Neural cell (in vitro differentiated cells): ENCODE results near the gene RNF187.

Experiments used
- EP300 ChIP-seq: fragments of 450-650 bp; conservative IDR thresholded peaks from 2 replicates; pipeline ENCODE4 v1.6.1; 2014; ENCODE audit warnings: antibody characterized with exemption, mild to moderate bottlenecking, moderate library complexity; ENCODE audit not compliant: poor library complexity, severe bottlenecking
- EZH2 ChIP-seq: fragments of 200-600, 300-800 bp; shearing (Covaris generic), sonication (generic); IDR thresholded peaks from 2 replicates; pipeline ENCODE4 v1.6.1; 2014; ENCODE audit warnings: antibody characterized with exemption, low read length, borderline replicate concordance, mild to moderate bottlenecking; ENCODE audit not compliant: insufficient read depth, poor library complexity, severe bottlenecking
- POLR2AphosphoS5 ChIP-seq: IDR thresholded peaks from 2 replicates; pipeline ENCODE4 v1.6.1; 2012
- RAD21 ChIP-seq: fragments of 450-650 bp; conservative IDR thresholded peaks from 2 replicates; pipeline ENCODE4 v1.6.1; 2014; ENCODE audit warnings: antibody characterized with exemption, mild to moderate bottlenecking, moderate library complexity
- SMC3 ChIP-seq: fragments of 450-650 bp; conservative IDR thresholded peaks from 2 replicates; pipeline ENCODE4 v1.6.1; 2014; ENCODE audit warnings: antibody characterized with exemption, mild to moderate bottlenecking, moderate library complexity; ENCODE audit not compliant: poor library complexity
- TF ChIP-seq, protein P1 (sequence below): fragments of 450-650 bp; IDR thresholded peaks from 2 replicates; pipeline ENCODE4 v1.5.1; 2014; ENCODE audit warnings: antibody characterized with exemption, mild to moderate bottlenecking, moderate library complexity; ENCODE audit not compliant: poor library complexity, severe bottlenecking
- TF ChIP-seq, protein P2 (sequence below): IDR thresholded peaks from 2 replicates; pipeline ENCODE4 v1.6.1; 2012; ENCODE audit warnings: borderline replicate concordance

DNA sequence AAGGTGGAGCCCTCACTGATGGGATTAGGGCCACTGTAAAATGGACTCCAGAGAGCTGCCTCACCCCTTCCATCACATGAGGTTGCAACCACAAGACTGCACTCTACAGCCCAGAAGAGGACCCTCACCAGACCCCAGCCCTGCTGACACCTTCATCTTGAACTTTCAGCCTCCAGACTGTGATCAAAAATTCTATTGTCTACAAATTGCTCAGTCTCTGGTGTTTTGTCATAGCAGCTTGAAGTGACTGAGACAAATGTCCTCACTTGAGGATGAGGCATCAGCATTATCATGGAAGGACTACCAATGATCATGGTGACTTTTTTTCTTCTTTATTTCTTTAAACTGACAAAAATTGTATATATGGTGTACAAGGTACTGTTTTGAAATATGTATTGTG, 43.8 kb upstream of the RNF187 start:
- TF ChIP-seq RAD21 (no peak), POLR2AphosphoS5 (no peak), EZH2 (no peak), EP300 (no peak), SMC3 (no peak)
- TF ChIP-seq, protein P1, sequence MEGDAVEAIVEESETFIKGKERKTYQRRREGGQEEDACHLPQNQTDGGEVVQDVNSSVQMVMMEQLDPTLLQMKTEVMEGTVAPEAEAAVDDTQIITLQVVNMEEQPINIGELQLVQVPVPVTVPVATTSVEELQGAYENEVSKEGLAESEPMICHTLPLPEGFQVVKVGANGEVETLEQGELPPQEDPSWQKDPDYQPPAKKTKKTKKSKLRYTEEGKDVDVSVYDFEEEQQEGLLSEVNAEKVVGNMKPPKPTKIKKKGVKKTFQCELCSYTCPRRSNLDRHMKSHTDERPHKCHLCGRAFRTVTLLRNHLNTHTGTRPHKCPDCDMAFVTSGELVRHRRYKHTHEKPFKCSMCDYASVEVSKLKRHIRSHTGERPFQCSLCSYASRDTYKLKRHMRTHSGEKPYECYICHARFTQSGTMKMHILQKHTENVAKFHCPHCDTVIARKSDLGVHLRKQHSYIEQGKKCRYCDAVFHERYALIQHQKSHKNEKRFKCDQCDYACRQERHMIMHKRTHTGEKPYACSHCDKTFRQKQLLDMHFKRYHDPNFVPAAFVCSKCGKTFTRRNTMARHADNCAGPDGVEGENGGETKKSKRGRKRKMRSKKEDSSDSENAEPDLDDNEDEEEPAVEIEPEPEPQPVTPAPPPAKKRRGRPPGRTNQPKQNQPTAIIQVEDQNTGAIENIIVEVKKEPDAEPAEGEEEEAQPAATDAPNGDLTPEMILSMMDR, result no peak
- TF ChIP-seq, protein P2, sequence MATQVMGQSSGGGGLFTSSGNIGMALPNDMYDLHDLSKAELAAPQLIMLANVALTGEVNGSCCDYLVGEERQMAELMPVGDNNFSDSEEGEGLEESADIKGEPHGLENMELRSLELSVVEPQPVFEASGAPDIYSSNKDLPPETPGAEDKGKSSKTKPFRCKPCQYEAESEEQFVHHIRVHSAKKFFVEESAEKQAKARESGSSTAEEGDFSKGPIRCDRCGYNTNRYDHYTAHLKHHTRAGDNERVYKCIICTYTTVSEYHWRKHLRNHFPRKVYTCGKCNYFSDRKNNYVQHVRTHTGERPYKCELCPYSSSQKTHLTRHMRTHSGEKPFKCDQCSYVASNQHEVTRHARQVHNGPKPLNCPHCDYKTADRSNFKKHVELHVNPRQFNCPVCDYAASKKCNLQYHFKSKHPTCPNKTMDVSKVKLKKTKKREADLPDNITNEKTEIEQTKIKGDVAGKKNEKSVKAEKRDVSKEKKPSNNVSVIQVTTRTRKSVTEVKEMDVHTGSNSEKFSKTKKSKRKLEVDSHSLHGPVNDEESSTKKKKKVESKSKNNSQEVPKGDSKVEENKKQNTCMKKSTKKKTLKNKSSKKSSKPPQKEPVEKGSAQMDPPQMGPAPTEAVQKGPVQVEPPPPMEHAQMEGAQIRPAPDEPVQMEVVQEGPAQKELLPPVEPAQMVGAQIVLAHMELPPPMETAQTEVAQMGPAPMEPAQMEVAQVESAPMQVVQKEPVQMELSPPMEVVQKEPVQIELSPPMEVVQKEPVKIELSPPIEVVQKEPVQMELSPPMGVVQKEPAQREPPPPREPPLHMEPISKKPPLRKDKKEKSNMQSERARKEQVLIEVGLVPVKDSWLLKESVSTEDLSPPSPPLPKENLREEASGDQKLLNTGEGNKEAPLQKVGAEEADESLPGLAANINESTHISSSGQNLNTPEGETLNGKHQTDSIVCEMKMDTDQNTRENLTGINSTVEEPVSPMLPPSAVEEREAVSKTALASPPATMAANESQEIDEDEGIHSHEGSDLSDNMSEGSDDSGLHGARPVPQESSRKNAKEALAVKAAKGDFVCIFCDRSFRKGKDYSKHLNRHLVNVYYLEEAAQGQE, result no peak
